H1 (cell line): Measurements from ENCODE around the gene NABP2. TPM values are rescaled to one million over a fixed set of nuclear protein-coding genes. Genes with fewer than 3 reads are reported as not detected.
A peak's percentile ranks its signal among the peaks of the same experiment; 100 is the strongest.

Experiments used
- ASH2L ChIP-seq: fragments of 200-600, 300-600 bp; sonication (generic); IDR thresholded peaks from one replicate; pipeline ENCODE4 v1.7.1; 2017; ENCODE audit warnings: low read length
- BRCA1 ChIP-seq: IDR thresholded peaks from 2 replicates; pipeline ENCODE4 v1.6.1; 2012; ENCODE audit warnings: low read depth, low read length, improper control_type of control experiment
- CREB1 ChIP-seq: IDR thresholded peaks from 2 replicates; pipeline ENCODE4 v1.6.1; 2012; ENCODE audit warnings: inconsistent platforms
- FOSL1 ChIP-seq: IDR thresholded peaks from 2 replicates; pipeline ENCODE4 v1.6.1; 2011; ENCODE audit warnings: mild to moderate bottlenecking, low read depth, low read length, moderate library complexity; ENCODE audit not compliant: insufficient read depth
- GTF2F1 ChIP-seq: IDR thresholded peaks from 2 replicates; pipeline ENCODE4 v1.6.1; 2012; ENCODE audit warnings: low read depth, low read length, improper control_type of control experiment, borderline replicate concordance
- POU5F1 ChIP-seq: IDR thresholded peaks from 2 replicates; pipeline ENCODE4 v1.6.1; 2011; ENCODE audit warnings: low read depth, mild to moderate bottlenecking, low read length, moderate library complexity
- RNF2 ChIP-seq: fragments of 200-900, 300-1000 bp; sonication (generic); IDR thresholded peaks from 2 replicates; pipeline ENCODE4 v1.7.1; 2016; ENCODE audit warnings: borderline replicate concordance, low read depth, mild to moderate bottlenecking, antibody characterized with exemption, low read length; ENCODE audit not compliant: poor library complexity, severe bottlenecking; ENCODE audit errors: missing control alignments
- RXRA ChIP-seq: IDR thresholded peaks from 2 replicates; pipeline ENCODE4 v1.6.1; 2011; ENCODE audit warnings: low read depth, mild to moderate bottlenecking, low read length, moderate library complexity; ENCODE audit not compliant: insufficient read depth
- SIX5 ChIP-seq: IDR thresholded peaks from 2 replicates; pipeline ENCODE4 v1.6.1; 2011; ENCODE audit warnings: mild to moderate bottlenecking, low read depth, low read length
- polyA plus RNA-seq, 7 experiments: library from polyadenylated mRNA; depleted of rRNA in 3 of 7; stranded (reverse) in 5 of 7; unstranded in 2 of 7; fragments of >200 nt in 5 of 7; fragments of 200-250 nt in 2 of 7; gene quantifications; 1 replicate in 5 of 7; 2 replicates in 1 of 7; 4 replicates in 1 of 7; pipeline versions ENCODE4 v1.2.1 to v1.2.3, GENCODE V29; 2011 to 2013; ENCODE audit warnings: missing spikeins in 2 of 7, mixed read lengths in 2 of 7
- total RNA-seq: library from RNA; stranded (reverse); fragmentation: NEBNext Ultra II Directional; extraction: Animal tissue kit (Norgen Biotek cat#: 25700); gene quantifications from 2 replicates; pipeline ENCODE4 v1.2.1, GENCODE V29; 2021
- TF ChIP-seq, protein P1 (sequence below): IDR thresholded peaks from 2 replicates; pipeline ENCODE4 v1.6.1; 2012; ENCODE audit warnings: inconsistent platforms
- TF ChIP-seq, protein P2 (sequence below): fragments of 300-600 bp; sonication (generic); IDR thresholded peaks from 2 replicates; pipeline ENCODE4 v1.7.1; 2012; ENCODE audit warnings: low read length, moderate library complexity, mild to moderate bottlenecking, inconsistent platforms; ENCODE audit not compliant: insufficient replicate concordance

NABP2 gene
- total and polyA plus RNA-seq, 2 of the 8 experiments (the other 6 are each of a cell fraction or from before 2014, with no cell fraction given) = 58.1 to 67.5 TPM

DNA sequence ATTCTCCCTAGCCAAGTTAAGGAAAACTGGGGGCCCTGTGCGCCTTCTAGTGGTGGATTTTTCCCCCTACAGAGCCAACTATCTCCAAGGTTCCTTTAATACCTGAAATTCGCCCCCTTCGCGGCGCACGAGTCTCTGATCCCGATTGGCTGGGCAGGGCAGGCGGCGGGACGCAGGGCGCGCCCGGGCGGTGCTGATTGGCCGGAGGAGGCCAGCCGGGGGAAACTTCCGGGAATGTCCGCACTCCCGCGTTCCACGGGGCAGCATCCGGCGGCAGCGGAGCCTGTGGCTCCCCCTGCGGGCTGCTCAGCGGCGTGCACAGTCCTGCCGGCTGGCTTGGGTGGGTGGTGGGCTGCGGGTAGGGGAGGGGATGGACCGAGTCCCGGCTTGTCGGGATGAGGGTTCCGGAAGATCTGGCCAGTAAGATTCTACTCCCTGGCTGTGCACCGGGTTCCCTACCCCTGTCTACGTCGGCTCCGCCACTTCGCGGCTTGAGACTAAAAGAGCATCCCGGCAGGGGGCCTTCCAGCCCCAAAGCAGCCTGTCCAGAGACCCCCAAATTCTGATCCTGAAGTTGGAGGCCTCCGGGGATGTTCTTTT, at the start of gene NABP2 (continued):
- TF ChIP-seq, protein P1, sequence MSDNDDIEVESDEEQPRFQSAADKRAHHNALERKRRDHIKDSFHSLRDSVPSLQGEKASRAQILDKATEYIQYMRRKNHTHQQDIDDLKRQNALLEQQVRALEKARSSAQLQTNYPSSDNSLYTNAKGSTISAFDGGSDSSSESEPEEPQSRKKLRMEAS = peak; percentile 88
- TF ChIP-seq CREB1 (peak; percentile 60), SIX5 (no peak), BRCA1 (no peak), FOSL1 (no peak), RNF2 (no peak), POU5F1 (no peak), GTF2F1 (peak; percentile 48; the same call in 1 of the 2 replicates), ASH2L (peak; percentile 67), RXRA (no peak)
- TF ChIP-seq, protein P2, sequence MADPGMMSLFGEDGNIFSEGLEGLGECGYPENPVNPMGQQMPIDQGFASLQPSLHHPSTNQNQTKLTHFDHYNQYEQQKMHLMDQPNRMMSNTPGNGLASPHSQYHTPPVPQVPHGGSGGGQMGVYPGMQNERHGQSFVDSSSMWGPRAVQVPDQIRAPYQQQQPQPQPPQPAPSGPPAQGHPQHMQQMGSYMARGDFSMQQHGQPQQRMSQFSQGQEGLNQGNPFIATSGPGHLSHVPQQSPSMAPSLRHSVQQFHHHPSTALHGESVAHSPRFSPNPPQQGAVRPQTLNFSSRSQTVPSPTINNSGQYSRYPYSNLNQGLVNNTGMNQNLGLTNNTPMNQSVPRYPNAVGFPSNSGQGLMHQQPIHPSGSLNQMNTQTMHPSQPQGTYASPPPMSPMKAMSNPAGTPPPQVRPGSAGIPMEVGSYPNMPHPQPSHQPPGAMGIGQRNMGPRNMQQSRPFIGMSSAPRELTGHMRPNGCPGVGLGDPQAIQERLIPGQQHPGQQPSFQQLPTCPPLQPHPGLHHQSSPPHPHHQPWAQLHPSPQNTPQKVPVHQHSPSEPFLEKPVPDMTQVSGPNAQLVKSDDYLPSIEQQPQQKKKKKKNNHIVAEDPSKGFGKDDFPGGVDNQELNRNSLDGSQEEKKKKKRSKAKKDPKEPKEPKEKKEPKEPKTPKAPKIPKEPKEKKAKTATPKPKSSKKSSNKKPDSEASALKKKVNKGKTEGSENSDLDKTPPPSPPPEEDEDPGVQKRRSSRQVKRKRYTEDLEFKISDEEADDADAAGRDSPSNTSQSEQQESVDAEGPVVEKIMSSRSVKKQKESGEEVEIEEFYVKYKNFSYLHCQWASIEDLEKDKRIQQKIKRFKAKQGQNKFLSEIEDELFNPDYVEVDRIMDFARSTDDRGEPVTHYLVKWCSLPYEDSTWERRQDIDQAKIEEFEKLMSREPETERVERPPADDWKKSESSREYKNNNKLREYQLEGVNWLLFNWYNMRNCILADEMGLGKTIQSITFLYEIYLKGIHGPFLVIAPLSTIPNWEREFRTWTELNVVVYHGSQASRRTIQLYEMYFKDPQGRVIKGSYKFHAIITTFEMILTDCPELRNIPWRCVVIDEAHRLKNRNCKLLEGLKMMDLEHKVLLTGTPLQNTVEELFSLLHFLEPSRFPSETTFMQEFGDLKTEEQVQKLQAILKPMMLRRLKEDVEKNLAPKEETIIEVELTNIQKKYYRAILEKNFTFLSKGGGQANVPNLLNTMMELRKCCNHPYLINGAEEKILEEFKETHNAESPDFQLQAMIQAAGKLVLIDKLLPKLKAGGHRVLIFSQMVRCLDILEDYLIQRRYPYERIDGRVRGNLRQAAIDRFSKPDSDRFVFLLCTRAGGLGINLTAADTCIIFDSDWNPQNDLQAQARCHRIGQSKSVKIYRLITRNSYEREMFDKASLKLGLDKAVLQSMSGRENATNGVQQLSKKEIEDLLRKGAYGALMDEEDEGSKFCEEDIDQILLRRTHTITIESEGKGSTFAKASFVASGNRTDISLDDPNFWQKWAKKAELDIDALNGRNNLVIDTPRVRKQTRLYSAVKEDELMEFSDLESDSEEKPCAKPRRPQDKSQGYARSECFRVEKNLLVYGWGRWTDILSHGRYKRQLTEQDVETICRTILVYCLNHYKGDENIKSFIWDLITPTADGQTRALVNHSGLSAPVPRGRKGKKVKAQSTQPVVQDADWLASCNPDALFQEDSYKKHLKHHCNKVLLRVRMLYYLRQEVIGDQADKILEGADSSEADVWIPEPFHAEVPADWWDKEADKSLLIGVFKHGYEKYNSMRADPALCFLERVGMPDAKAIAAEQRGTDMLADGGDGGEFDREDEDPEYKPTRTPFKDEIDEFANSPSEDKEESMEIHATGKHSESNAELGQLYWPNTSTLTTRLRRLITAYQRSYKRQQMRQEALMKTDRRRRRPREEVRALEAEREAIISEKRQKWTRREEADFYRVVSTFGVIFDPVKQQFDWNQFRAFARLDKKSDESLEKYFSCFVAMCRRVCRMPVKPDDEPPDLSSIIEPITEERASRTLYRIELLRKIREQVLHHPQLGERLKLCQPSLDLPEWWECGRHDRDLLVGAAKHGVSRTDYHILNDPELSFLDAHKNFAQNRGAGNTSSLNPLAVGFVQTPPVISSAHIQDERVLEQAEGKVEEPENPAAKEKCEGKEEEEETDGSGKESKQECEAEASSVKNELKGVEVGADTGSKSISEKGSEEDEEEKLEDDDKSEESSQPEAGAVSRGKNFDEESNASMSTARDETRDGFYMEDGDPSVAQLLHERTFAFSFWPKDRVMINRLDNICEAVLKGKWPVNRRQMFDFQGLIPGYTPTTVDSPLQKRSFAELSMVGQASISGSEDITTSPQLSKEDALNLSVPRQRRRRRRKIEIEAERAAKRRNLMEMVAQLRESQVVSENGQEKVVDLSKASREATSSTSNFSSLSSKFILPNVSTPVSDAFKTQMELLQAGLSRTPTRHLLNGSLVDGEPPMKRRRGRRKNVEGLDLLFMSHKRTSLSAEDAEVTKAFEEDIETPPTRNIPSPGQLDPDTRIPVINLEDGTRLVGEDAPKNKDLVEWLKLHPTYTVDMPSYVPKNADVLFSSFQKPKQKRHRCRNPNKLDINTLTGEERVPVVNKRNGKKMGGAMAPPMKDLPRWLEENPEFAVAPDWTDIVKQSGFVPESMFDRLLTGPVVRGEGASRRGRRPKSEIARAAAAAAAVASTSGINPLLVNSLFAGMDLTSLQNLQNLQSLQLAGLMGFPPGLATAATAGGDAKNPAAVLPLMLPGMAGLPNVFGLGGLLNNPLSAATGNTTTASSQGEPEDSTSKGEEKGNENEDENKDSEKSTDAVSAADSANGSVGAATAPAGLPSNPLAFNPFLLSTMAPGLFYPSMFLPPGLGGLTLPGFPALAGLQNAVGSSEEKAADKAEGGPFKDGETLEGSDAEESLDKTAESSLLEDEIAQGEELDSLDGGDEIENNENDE = no peak
